K562 (cell line): ENCODE results near the gene RRH. TPM values are rescaled to one million over a fixed set of nuclear protein-coding genes. Genes with fewer than 3 reads are reported as not detected.

Source experiments
- ATAC-seq: fragments of 200-7000 bp; cut with Tn5 transposase; 3 replicates; pipeline ENCODE4 v1.9.1; 2020; ENCODE audit warnings: moderate library complexity
- BruUV-seq: library from RNA; stranded (reverse); fragments of 400-500 nt; replicated peaks from 2 replicates; lab custom pipeline; 2021; lab: Mats Ljungman, UMichigan
- CTCF ChIA-PET: fragments of 300-600 bp; formaldehyde crosslinking; extraction: SDS; loops from one replicate; lab custom pipeline; 2021; ENCODE audit warnings: low intra/inter-chr PET ratio; lab: Yijun Ruan, JAX
- POLR2A ChIA-PET: fragments of 300-600, 350-650 bp; sonication (Branson Sonifier 250); formaldehyde crosslinking; extraction: SDS; loops from one replicate; lab custom pipeline; 2021; ENCODE audit warnings: antibody characterized with exemption, inconsistent platforms; lab: Yijun Ruan, JAX
- DNase-seq, 4 experiments: peaks; one replicate each; pipeline versions ENCODE4 v3.0.0 to v3.0.0-alpha.2; 2011 to 2018; ENCODE audit warnings: low spot score in 3 of 4, mixed read lengths in 3 of 4; ENCODE audit errors: extremely low read depth in 1 of 4
- FAIRE-seq: peaks from 2 replicates; lab custom pipeline; 2011; peaks lifted over from hg19 to GRCh38; lab: Jason Lieb, UNC
- H2AFZ ChIP-seq: 2 replicates; pipeline ENCODE4 v1.6.0; 2011; ENCODE audit warnings: low read depth, low read length, control low read depth, inconsistent platforms
- H3K27ac ChIP-seq: fragments of 200-600 bp; 3 replicates; pipeline ENCODE4 v1.8.0; 2011; ENCODE audit warnings: low read depth, mild to moderate bottlenecking, control low read depth, inconsistent platforms, low read length, moderate library complexity, mixed read lengths; ENCODE audit errors: extremely low read depth
- H3K27me3 ChIP-seq, 2 experiments: fragments of 300-600 bp in 1 of 2; 2 replicates in 1 of 2; 3 replicates in 1 of 2; pipeline versions ENCODE4 v1.6.0 to v1.8.0; 2011; ENCODE audit warnings: inconsistent platforms in 2 of 2, low read length in 2 of 2, mild to moderate bottlenecking in 1 of 2, mixed read lengths in 1 of 2, moderate library complexity in 1 of 2; ENCODE audit not compliant: control insufficient read depth in 2 of 2, insufficient read depth in 2 of 2
- H3K36me3 ChIP-seq: fragments of 300-600 bp; 3 replicates; pipeline ENCODE4 v1.8.0; 2011; ENCODE audit warnings: mild to moderate bottlenecking, low read length, inconsistent platforms; ENCODE audit not compliant: control insufficient read depth, insufficient read depth
- H3K4me1 ChIP-seq, 2 experiments: fragments of 200-600 bp in 1 of 2; replicated peaks in 1 of 2; 2 replicates in 1 of 2; 3 replicates in 1 of 2; pipeline versions ENCODE4 v1.5.1 to v1.8.0; 2011; ENCODE audit warnings: inconsistent platforms in 2 of 2, low read length in 2 of 2, mild to moderate bottlenecking in 1 of 2, mixed read lengths in 1 of 2, moderate library complexity in 1 of 2; ENCODE audit not compliant: control insufficient read depth in 2 of 2, insufficient read depth in 2 of 2
- H3K4me2 ChIP-seq: 2 replicates; pipeline ENCODE4 v1.6.1; 2011; ENCODE audit warnings: low read length, control low read depth, inconsistent platforms, mixed read lengths; ENCODE audit not compliant: insufficient read depth
- H3K4me3 ChIP-seq: fragments of 200-600 bp; sonication (generic), shearing (Covaris generic); 2 replicates; pipeline ENCODE4 v1.5.1; 2016; ENCODE audit warnings: control low read depth, inconsistent platforms
- H3K79me2 ChIP-seq: fragments of 200-600 bp; 3 replicates; pipeline ENCODE4 v1.8.0; 2011; ENCODE audit warnings: low read length, inconsistent platforms; ENCODE audit not compliant: control insufficient read depth, insufficient read depth
- H3K9ac ChIP-seq, 2 experiments: 2 replicates each; pipeline versions ENCODE4 v1.6.0 to v1.6.1; 2011; ENCODE audit warnings: low read depth in 2 of 2, low read length in 2 of 2, control low read depth in 1 of 2, inconsistent platforms in 1 of 2, mild to moderate bottlenecking in 1 of 2, mixed read lengths in 1 of 2; ENCODE audit not compliant: insufficient read depth in 1 of 2
- H3K9me1 ChIP-seq: one replicate; pipeline ENCODE4 v1.6.0; 2011; ENCODE audit warnings: inconsistent platforms, mild to moderate bottlenecking, low read length, moderate library complexity; ENCODE audit not compliant: control insufficient read depth, insufficient read depth
- H3K9me3 ChIP-seq: replicated peaks from 2 replicates; pipeline ENCODE4 v1.5.1; 2011; ENCODE audit warnings: low read depth, low read length, inconsistent platforms; ENCODE audit not compliant: control insufficient read depth, insufficient read depth
- H4K20me1 ChIP-seq: replicated peaks from 2 replicates; pipeline ENCODE4 v1.6.1; 2011; ENCODE audit warnings: low read length, inconsistent platforms, mixed read lengths; ENCODE audit not compliant: control insufficient read depth, insufficient read depth
- MGA ChIP-seq: fragments of 450-650 bp; IDR thresholded peaks from 2 replicates; pipeline ENCODE4 v1.6.1; 2016; ENCODE audit warnings: mild to moderate bottlenecking, moderate library complexity
- RBM34 ChIP-seq: fragments of 200-400 bp; formaldehyde crosslinking; IDR thresholded peaks from 2 replicates; pipeline ENCODE4 v1.6.1; 2018; ENCODE audit warnings: low read length, borderline replicate concordance; ENCODE audit not compliant: insufficient read depth
- ZBTB5 ChIP-seq: fragments of 450-650 bp; IDR thresholded peaks from 2 replicates; pipeline ENCODE4 v1.6.1; 2017; ENCODE audit warnings: antibody characterized with exemption
- WGBS: fragments of 100-300 bp; shearing (Covaris generic); methylation state at CpG from one replicate; pipeline ENCODE4 v1.1.6; 2016; ENCODE audit warnings: low coverage, mixed read lengths; ENCODE audit not compliant: insufficient coverage; ENCODE audit errors: missing lambda C conversion rate; 5-methylcytosine and 5-hydroxymethylcytosine counted together
- in situ Hi-C: fragments of 300-500 bp; cut with MboI; formaldehyde crosslinking; loops from 4 replicates; pipeline ENCODE4 v1.15.0; 2018; ENCODE audit warnings: inconsistent platforms, mixed read lengths
- intact Hi-C: fragments of 100-400 bp; cut with micrococcal nuclease; formaldehyde crosslinking; loops from 2 replicates; pipeline ENCODE4 v1.14.2; 2022
- polyA plus RNA-seq, 8 experiments: library from polyadenylated mRNA; depleted of rRNA in 4 of 8; stranded (reverse) in 5 of 8; unstranded in 3 of 8; fragments of >200 nt; fragmentation: Nextera tagmentation in 2 of 8; fragmentation: Illumina TruSeq in 1 of 8; extraction: Ambion mirVana in 2 of 8; extraction: Trizol in 1 of 8; gene quantifications; 2 replicates each; pipeline versions ENCODE4 v1.2.1 to v1.2.3, GENCODE V29; 2011 to 2014; ENCODE audit warnings: inconsistent platforms in 1 of 8, missing spikeins in 1 of 8
- total RNA-seq, 7 experiments: library from RNA; depleted of rRNA in 6 of 7; stranded (reverse); fragments of >200 nt in 6 of 7; fragmentation: Illumina TruSeq in 2 of 7; extraction: Trizol in 2 of 7; gene quantifications; 2 replicates each; pipeline versions ENCODE4 v1.2.1 to v1.2.3, GENCODE V29; 2011 to 2021; ENCODE audit warnings: low replicate concordance in 1 of 7
- TF ChIP-seq, protein P1 (sequence below): fragments of 450-650 bp; IDR thresholded peaks from 2 replicates; pipeline ENCODE4 v1.6.1; 2016; ENCODE audit warnings: mild to moderate bottlenecking

RRH gene
- total and polyA plus RNA-seq, 9 of the 15 experiments (the other 6 are each of a cell fraction or from before 2014, with no cell fraction given), result 0.04 to 0.31 (median 0.12) TPM; not detected in 3

GRCh38 chr4:109887071-109887470 is 59.3 kb downstream of the RRH start:
- Histone ChIP-seq H3K9ac (no peak overlapping the region), H2AFZ (peak overlapping the region; percentile 34; the same call in 1 of the 2 replicates), H3K4me1 (no peaks in the 10 kb centered on the region), H4K20me1 (no peaks in the 10 kb centered on the region), H3K9me3 (no peaks in the 10 kb centered on the region), H3K36me3 (no peaks in the 10 kb centered on the region), H3K79me2 (no peaks in the 10 kb centered on the region), H3K27me3 (no peaks in the 10 kb centered on the region), H3K4me2 (no peak overlapping the region), H3K27ac (no peak overlapping the region), H3K9me1 (no peaks in the 10 kb centered on the region), H3K4me3 (no peak overlapping the region)
- intact Hi-C loops (no loop called here), in situ Hi-C loops (no loop called here)
- WGBS, result 12% methylated on average over 6 of the region's 6 CpGs
- ATAC-seq, result no peak
- FAIRE-seq, result no peak
- ChIA-PET CTCF (no interaction called here), POLR2A (interaction anchor here (1.2 kb wide), 1 partner anchor 13 kb away, joined by 4 read pairs; no protein-coding TSS in a partner anchor)
- BruUV-seq, result no TSS peak
- DNase-seq, result no peak
- TF ChIP-seq RBM34 (no peak), ZBTB5 (no peak), MGA (peak; percentile 31; the same call in 1 of the 2 replicates)
- TF ChIP-seq, protein P1, sequence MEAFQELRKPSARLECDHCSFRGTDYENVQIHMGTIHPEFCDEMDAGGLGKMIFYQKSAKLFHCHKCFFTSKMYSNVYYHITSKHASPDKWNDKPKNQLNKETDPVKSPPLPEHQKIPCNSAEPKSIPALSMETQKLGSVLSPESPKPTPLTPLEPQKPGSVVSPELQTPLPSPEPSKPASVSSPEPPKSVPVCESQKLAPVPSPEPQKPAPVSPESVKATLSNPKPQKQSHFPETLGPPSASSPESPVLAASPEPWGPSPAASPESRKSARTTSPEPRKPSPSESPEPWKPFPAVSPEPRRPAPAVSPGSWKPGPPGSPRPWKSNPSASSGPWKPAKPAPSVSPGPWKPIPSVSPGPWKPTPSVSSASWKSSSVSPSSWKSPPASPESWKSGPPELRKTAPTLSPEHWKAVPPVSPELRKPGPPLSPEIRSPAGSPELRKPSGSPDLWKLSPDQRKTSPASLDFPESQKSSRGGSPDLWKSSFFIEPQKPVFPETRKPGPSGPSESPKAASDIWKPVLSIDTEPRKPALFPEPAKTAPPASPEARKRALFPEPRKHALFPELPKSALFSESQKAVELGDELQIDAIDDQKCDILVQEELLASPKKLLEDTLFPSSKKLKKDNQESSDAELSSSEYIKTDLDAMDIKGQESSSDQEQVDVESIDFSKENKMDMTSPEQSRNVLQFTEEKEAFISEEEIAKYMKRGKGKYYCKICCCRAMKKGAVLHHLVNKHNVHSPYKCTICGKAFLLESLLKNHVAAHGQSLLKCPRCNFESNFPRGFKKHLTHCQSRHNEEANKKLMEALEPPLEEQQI, result no peak
